Lower leg skin (tissue), 4 donors: ENCODE results near the gene EFCAB6. TPM values are rescaled to one million over a fixed set of nuclear protein-coding genes. Genes with fewer than 3 reads are reported as not detected.

Source experiments
- DNase-seq, 2 donors: peaks; one replicate each; pipeline ENCODE4 v3.0.0-alpha.2; 2019; ENCODE audit warnings: low spot score in 2 of 2
- H3K4me3 ChIP-seq: fragments of 200-600 bp; sonication (generic); 2 replicates; pipeline ENCODE4 v1.5.1; 2017; ENCODE audit warnings: mild to moderate bottlenecking, low read depth; ENCODE audit not compliant: poor library complexity, severe bottlenecking
- CTCF ChIP-seq, 3 donors: fragments of 450-650 bp; IDR thresholded peaks; one replicate each; pipeline ENCODE4 v1.5.1; 2016; ENCODE audit warnings: antibody characterized with exemption in 3 of 3, mild to moderate bottlenecking in 3 of 3, moderate library complexity in 2 of 3
- POLR2A ChIP-seq, 2 donors: fragments of 450-650 bp; IDR thresholded peaks; one replicate each; pipeline ENCODE4 v1.6.1; 2016 to 2017; ENCODE audit warnings: antibody characterized with exemption in 2 of 2, mild to moderate bottlenecking in 1 of 2, moderate library complexity in 1 of 2
- WGBS, 2 donors: methylation state at CpG; one replicate each; pipeline ENCODE4 v1.1.5; 2018; 5-methylcytosine and 5-hydroxymethylcytosine counted together
- intact Hi-C: fragments of 100-400 bp; cut with DNase I; formaldehyde crosslinking; loops from one replicate; pipeline ENCODE4 v1.15.0; 2023; ENCODE audit warnings: low total_unique reads
- total RNA-seq, 4 donors: library from RNA; depleted of rRNA; stranded (reverse); fragments of >200 nt; gene quantifications; one replicate each; pipeline ENCODE4 v1.1.0, GENCODE V29; 2016

EFCAB6 gene
- total RNA-seq, 4 donors from 2014 or later, result 0.44 to 4.2 (median 1.8) TPM

GRCh38 chr22:43497956-43498855, 313.9 kb downstream of the EFCAB6 start:
- TF ChIP-seq CTCF (IDR thresholded peaks at IDR 0.05) (no peak), POLR2A (IDR thresholded peaks at IDR 0.05) (no peak)
- no peak for DNase-seq
- intact Hi-C loops, result no loop called here
- 92 to 93% methylated on average over 16 of the region's 16 CpGs for WGBS, 2 donors
- H3K4me3 ChIP-seq, result no peak overlapping the region

DNA sequence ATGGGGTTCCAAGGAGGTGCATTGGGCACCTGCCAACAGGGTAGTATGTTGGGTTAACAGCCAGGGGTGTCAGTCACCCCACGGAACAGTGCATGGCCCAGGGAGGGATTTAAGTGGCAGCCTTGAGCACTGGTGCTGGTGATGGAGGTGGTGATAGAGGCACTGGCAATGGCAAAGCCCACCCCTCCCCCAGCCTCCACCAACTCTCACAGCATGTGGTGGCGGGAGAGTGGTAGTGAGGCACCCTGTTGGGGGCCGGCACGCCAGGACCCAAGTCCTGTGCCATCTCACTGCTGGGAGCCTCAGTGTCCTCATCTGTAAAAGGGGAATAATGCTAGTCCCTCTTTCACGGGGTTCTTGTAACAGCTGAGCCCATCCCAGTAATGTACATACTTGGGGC, 318.8 kb downstream of the EFCAB6 start:
- no peak overlapping the region for H3K4me3 ChIP-seq
- intact Hi-C loops, result no loop called here
- TF ChIP-seq POLR2A (IDR thresholded peaks at IDR 0.05), result no peak
- no peak for TF ChIP-seq CTCF (IDR thresholded peaks at IDR 0.05)
- DNase-seq, result no peak
- 84 to 93% methylated on average over 5 of the region's 5 CpGs for WGBS, 2 donors

- no peak for DNase-seq
- no peak overlapping the region for H3K4me3 ChIP-seq
- intact Hi-C loops, result no loop called here
- 89 to 91% methylated on average over 1 of the region's 1 CpG for WGBS, 2 donors
- TF ChIP-seq CTCF (IDR thresholded peaks at IDR 0.05), result no peak
- no peak for TF ChIP-seq POLR2A (IDR thresholded peaks at IDR 0.05)
These were observed 320.4 kb downstream of the EFCAB6 start for GRCh38 chr22:43491737-43492136.

GRCh38 chr22:43491177-43491576, 320.9 kb downstream of the EFCAB6 start:
- 61 to 64% methylated on average over 3 of the region's 3 CpGs for WGBS, 2 donors
- no peak overlapping the region for H3K4me3 ChIP-seq
- intact Hi-C loops, result no loop called here
- TF ChIP-seq CTCF (IDR thresholded peaks at IDR 0.05) (no peak), POLR2A (IDR thresholded peaks at IDR 0.05) (no peak)
- DNase-seq, result no peak

DNA sequence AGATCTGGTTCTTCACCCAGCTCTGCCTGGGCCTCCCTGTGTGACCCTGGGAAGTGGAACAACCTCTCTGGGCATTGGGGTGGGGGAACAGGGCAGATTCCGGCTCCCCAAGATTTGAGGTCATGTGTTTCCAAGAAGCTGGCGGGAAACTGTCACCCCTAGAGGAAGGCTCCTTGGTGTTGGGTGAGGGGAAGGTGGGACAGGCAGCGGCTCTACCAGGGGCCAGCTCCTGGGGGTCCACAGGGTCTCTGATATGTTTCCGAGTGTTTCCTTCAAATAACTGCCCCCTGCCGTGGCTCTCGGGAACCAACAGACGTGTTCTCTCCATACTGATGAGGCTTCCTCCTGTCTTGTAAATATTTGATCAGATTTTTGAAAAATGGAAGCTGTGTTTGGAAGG, 321.8 kb downstream of the EFCAB6 start:
- intact Hi-C loops, result no loop called here
- 87 to 93% methylated on average over 7 of the region's 7 CpGs for WGBS, 2 donors
- DNase-seq, result no peak
- no peak overlapping the region for H3K4me3 ChIP-seq
- TF ChIP-seq CTCF (IDR thresholded peaks at IDR 0.05) (no peak), POLR2A (IDR thresholded peaks at IDR 0.05) (no peak)
